GM21619 (cell line): Measurements from ENCODE around the gene TYMP.

Experiments
- ATAC-seq: cut with Tn5 transposase; IDR thresholded peaks from one replicate; pipeline ENCODE4 v1.9.1; 2021; ENCODE audit not compliant: unreplicated experiment

The TYMP gene

GRCh38 chr22:50485221-50486131, 44.3 kb downstream of the TYMP start:
- ATAC-seq, result no peak

- no peak for ATAC-seq
Measured at GRCh38 chr22:50483977-50484853, 45.6 kb downstream of the TYMP start.

DNA sequence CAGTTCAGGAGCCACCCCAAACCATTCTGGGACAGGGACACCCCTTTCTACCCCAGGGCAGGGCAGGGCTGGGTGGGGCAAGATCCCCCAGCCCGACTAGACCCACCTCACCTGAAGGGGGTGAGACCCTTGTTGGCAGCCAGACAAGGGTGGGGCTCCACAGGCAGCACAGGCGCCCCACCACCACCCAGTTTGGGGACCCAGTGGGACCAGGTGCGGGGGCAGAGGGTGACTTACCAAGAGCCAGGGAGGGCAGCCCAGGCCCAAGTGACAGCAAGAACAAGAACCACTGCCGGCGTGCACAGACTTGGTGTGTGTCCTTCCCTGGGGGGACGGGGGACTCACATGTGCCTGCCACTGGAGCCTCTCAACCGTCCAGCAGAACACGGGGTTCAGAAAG, 46.3 kb downstream of the TYMP start:
- ATAC-seq, result no peak

DNA sequence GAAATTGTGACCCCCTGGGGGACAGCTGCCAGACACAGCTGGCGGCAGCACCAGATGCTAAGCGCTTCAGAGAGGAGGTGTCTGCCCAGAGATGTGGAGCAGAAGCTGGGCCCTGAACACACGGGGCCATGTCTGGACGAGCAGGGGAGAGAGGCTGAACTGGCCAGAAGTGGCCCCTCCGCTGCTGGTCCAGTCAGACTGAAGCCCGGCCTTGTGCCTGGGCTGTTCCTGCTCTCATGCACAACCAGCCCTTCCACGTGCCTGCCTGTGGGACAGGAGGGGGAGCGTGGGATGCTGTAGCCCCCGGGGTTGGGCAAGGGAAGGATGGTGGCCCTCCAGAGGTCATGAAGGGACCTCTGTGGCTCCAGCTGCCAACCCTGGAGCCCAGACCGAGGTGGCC, 46.7 kb downstream of the TYMP start:
- ATAC-seq, result no peak

DNA sequence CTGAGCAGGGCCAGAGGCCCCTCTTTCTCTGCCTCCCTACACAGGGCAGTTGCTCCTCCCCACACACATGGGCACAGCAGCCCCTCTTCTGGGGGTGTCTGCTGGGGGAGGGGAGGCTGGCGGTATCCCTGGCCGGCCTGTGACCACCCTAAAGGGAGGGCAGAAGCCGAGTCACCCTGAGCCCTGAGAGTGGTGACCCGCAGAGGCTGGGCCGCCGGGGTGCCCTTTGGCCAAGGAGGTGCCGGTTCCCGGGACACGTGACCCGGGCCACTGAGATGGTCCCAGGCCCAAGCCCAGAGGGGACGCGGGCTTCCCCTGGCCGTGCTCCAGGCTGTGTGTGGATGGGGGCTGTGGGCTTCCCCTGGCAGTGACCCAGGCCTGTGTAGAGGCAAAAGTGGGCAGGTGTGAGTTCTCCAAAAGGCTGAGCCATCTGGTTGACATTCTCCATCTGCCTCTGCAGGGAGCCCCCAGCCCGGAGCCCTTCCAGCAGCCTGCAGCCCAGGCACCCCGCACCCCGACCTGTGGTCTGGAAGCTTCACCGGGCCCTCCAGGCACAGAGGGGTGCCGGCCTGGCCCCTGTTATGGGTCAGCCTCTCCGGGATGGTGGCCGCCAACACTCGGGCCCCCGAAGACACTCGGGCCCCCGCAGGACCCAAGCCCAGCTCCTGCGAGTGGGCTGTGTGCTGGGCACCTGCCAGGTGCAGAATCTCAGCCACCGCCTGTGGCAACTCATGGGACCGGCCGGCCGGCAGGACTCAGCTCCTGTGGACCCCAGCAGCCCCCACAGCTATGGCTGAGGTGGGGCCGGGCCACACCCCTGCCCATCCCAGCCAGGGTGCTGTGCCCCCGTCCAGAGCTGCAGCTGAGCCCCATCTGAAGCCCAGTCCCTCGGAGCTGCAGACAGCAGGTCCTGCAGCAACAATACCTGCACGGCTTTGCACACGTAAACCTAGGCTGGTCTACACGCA, 47.4 kb downstream of the TYMP start:
- ATAC-seq, result no peak

- no peak for ATAC-seq
Measured at GRCh38 chr22:50481440-50482106, 48.2 kb downstream of the TYMP start, which contains the start of gene ADM2. Gene ADM2, plus strand, starts transcription at chr22:50481543. Its CDS starts 305 bp downstream, at chr22:50481848.

DNA sequence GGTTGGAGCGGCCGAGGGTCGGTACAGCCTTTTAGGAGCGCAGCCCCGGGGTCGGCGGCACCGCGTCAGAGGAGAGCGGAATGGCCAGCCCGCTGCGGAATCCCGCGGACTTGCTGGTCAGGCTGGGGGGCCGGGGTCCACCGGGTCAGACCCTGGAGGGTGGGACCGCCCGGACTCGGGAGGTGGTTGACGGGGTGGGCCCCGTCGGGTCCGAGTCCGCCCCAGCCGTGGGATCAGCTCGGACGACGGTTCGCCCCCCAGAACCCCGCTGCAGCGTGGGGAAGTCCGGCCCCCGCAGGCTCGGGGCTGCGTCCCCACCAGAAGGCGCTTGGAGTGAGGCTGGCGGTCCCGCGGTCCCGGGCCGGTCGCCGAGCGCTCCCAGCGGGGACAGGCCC, 48.8 kb downstream of the TYMP start:
- ATAC-seq, result no peak

- ATAC-seq, result no peak
Measured at GRCh38 chr22:50479721-50480120, 50.1 kb downstream of the TYMP start.

DNA sequence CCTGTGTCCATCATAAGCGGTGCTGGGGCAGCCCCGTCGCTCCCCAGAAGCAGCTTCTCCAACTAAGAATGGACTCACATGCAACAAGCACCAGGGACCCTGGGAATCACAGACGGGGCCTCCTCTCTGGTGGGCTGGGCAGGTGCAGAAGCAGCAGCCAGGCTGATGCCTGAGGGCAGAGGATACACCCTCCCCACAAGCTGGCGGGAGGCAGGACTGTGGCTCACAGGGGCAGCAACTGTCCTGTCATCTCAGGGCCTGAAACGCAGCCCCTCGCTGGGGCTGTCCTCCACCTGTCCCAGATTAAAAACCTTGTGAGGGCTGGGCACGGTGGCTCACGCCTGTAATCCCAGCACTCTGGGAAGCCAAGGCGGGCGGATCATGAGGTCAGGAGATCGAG, 51.9 kb downstream of the TYMP start:
- ATAC-seq, result no peak

DNA sequence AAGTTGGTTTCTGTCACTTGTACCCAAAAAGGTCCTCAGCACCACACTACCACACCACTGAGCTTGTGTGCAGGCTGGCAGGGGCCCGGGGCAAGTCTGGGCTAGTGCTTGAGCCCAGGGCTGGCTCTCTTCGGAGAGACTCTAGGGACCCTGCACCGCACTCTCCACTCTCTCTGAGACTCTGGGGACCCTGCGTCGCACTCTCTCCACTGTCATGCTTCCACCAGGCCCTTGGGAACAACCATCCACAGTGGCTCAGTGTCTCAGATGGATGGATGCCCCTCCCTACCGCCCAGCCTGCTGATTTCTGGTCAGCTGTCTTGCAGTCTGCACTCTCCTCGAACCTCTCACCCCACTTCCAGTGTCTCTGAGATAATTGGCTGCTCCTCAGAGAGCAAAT, 52.9 kb downstream of the TYMP start:
- ATAC-seq, result no peak
